NCI-H2029 treated with DMSO at 0.1 percent for 48 hours (cell line): Measurements from ENCODE around the gene KCTD16.
A peak's percentile ranks its signal among the peaks of the same experiment; 100 is the strongest.

ENCODE experiments used
- DNase-seq: peaks from one replicate; lab custom pipeline; 2025; lab: John Stamatoyannopoulos, UW

Gene KCTD16

DNA sequence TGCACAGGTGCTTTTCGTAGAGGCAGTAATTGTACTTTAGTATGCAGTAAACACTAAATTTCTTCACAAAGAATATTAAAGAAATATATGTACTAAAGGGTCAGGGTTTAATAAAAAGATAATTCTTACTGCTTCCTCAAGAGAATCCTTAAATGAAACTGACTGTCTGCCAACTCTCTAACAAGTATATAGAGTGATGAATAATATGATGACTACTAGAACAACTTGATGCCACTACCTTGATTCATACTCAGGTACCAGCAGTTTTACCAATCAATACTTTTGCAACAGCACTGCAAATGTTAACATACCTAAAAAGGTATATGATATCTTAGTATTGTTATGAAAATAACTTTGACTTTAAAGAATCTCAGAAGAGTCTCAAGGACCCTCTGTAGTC is 4.0 kb upstream of the KCTD16 start:
- no peak for DNase-seq

DNA sequence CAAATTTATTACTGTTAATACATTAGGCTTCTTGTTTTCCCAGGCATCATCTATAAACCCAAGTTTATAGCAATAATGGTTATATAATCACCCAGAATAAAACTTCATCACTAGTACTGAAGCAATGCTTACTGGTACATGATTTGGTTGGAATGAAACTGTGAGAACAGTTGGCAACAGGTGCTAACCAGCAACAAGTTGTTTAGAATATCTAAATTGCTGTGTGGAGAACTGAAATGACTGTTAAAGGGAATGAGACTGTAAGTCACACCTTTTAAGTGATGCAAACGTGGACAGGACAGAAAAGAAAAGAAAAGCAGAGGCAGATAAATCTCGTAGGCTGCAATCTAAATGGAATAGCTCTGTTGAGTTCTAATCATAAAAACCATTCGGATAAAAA is 2.7 kb upstream of the KCTD16 start:
- no peak for DNase-seq

DNA sequence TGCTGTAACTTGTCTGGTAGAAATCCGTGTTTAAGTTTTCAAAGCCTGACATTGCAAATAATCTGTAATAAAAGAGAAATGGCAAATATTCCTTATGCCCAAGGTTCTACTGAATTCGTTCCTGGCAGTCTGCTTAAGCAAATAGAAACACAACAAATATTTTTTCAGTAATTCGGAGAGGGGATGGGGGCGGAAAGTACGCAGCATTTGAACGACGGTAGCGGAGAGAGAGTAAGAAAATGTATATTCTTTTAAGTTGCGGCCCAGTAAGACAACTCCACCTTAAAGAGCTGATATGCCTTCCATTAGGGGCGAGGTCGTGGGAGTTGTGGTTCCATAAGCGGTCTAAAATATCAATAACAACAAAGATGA is 783 bp upstream of the KCTD16 start:
- no peak for DNase-seq

DNA sequence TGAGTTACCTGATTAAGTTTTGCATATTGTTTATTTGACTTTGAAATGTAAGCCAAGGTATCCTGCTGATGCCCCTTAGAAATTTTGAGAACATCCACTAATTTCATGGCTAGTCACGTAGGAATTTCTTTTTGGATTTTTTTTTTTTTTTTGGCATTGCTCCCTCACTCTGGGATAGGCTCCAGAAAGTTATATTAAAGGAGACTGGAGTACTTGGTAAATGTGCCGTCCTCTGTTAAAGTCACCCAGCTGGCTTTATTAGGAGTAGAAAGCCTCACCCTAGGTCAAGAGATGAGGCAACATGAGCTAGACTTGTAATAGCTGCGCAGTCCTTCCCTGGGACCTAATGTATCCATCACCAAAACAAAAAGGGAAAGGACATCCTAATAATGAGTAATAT is 3.1 kb downstream of the KCTD16 start:
- DNase-seq = no peak

DNA sequence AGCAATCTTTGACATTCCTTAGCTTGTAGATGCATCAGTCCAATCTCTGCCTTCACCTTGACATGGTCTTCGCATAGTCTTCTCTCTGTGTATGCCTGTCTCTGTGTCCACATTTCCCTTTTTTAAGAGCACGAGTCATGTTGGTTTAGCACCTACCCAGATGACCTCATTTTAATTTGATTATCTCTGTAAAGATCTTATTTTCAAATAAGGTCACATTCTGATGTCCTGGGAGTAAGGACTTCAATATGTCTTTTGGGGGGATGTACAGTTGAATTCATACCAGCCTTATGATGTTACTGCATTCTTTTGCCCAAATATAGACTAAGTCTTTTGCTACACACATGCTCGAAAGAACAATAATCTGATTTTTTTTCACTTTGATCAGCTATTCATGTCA is 6.9 kb downstream of the KCTD16 start:
- DNase-seq = no peak

DNA sequence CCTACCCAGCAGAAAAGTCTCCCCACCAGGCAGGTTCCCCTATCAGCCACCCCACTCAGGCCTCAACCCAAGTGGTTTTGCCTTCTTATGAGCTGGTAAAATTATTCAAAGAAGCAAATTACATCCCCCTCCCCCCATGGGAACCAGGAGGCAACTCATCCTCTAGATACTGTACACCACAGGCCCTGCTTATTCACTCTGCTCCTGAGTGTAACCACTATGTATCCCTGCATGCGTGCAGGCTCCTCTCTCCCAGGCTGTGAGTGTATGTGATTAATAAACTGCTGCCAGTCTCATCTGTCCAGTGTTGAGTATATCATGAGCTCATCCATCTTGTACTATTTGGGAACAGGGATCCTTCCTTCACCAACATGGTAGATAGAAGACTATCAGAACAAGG is 8.6 kb downstream of the KCTD16 start:
- DNase-seq = no peak

DNA sequence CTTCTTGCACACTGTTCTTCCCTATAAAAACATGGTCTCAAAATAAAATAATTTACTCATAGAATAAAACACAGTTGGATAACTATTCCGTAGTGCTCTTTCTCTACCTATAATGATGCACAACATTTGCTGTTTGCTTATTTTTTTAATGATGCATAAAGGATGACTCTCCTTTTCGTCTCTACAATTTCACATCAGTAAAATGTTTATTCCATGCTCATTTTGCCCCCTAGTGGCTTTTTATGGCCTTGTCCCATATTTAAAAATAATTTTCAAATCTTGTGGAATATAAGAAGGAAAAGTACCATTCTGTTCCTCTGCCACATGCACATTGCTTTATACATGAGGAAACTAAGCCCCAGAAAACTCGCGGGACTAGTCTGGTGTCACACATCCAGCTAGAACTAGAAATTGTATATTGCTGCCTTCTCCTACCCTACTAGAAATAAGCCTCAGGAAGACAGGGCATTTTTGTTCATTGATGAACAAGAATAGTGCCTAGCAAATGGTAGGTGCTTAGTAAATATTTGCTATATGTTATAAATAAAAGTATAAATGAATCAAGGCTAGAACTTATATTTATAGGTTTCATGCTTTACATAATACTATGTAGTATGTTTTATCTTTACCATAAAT is 12.7 kb downstream of the KCTD16 start:
- no peak for DNase-seq

DNA sequence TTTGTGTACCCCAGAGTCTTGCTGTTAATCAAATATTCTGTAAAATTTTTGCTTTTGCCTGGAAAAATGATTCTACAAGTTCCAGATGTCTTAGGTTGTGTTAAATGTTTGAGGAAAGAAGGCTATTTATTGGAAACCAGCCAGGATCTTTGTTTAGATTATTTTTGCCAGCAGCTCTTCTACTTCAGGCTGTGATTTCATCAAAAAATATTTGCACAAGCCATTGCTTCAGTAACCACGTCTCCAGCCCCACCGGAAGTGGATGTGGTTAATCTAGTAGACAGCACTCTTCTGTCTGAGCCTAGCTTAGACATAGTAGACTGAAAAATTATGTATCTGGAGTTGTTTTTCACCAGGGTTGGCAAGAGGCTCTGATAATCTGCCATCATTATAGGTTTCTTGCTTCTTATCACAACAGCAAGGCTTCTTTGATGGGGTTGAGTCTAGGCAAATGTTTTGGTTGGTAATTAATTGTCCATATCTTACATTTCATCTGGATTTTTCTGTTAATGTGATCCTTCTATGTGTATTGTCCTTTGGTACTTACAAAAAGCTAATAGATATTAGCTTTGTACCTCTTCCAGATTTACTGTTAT is 17.1 kb downstream of the KCTD16 start:
- DNase-seq = peak; percentile 88

DNA sequence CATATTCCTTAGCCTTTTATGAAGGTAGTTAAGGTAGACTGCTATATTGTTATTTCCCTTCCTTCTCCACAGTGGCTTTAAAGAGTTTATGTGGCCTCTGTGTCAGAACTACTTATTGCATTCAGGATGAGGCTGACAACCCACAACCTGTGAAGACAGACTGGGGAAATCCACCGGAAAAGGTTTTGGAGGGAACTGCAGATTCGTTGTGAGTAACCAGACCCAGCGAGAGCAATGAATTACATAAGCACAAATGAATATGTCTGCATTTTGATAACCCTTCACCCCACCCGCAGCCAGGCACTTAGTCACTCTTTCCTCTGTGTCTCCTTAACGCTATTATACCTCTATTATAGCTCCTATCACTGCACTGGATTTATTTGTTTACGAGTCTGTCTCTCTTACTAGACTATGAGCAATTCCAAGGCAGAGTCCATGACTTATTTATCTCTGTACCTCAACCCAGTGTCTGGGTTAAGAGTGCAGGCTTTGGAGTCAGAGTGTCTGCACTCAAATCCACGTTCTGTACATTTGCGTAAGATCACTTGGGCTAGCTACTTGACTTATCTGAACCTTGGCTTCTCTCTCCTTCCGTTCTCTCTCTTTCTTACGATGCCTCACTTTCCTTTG is 19.2 kb downstream of the KCTD16 start:
- no peak for DNase-seq

DNA sequence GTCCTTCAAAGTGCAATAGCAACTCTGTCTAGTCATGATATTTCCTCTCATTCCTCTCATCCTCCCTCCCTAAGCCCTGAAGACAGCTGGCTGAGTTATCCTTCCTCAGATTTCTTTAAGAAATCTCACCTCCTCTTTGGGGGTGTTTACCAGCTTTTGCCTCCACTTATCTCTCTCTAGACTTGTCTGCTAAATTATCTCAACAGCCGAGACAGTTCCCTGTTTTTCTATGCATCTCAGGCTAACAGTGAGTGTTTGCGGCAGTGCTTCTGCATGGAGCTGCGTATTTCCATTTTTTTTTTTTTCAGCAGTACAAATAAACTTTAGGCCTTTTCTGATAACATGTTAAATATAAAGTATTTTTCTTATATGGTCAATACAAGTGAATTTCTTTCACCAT is 20.9 kb downstream of the KCTD16 start:
- DNase-seq = no peak

DNA sequence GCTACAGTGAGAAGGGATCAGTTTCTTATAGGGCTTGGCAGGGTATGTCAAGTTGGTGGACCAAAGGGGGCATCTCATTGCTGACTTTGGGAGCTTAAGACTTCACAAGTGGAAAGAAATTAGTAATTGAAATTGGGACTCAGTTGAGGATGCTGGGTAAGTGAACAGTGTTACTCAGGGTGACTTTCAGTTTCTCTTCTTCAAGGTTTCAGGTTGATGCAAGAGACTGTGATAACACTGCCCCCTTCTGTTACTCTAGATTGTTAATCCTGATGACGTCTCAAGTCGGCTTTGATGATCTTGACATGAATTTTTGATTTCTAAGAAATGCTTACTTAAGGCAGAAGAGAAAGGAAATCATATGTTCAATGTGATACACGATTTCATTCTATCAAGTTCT is 21.3 kb downstream of the KCTD16 start:
- peak; percentile 54 for DNase-seq

DNA sequence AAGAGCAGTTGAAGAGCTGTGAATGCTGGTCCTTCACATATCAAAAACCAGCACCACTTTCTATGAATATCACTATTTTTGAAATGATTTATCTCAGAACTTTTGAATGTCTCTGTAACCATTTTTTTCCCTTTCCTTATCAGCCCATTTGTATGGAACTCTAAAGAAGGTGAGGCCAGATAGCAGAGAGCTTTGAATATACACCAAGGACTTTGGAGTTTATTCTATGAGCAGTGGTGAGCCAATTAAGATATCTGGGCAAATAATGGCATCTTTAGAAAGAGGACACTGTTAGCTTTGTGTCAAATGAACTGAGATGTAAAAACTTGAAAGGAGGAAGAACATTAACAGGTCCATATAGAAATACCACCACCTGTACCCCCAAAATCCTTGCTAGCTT is 22.0 kb downstream of the KCTD16 start:
- DNase-seq = no peak

DNA sequence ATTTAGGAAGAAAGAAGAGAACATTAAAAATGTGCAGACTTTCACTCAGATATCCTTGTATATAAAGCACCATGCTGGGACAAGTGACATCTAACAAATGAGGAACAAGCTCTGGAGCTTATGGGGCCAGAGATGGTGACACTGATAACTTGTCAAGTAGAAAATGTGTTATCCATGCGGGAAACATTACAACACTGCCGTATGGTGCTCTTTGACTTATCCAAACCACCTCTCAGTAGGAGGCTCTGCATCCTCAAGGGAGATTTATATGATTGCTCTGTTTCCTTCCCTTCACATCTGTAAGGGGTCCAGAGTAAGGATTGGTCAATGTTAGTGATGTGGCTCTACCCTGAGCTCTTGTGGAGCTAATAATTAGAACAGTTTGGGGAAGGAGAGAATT is 23.5 kb downstream of the KCTD16 start:
- no peak for DNase-seq

DNA sequence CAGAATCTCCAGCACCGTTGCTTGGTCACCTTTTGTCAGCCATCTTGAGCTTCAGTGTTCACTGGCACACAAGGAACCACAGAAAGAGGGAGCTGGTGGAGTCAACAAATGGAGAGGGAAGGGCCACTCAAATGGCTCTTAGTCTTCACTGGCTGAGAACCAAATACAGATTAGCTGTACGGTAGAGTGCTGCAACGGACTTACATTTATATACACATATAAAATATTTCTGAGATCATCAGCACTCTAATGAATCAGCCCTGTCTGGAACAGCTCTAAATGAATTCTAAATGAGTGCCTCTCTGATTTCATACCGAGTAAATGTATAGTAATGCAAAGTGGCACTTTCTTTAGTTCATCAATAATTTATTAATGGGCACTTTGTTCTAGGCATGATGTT is 24.8 kb downstream of the KCTD16 start:
- DNase-seq = peak; percentile 14

DNA sequence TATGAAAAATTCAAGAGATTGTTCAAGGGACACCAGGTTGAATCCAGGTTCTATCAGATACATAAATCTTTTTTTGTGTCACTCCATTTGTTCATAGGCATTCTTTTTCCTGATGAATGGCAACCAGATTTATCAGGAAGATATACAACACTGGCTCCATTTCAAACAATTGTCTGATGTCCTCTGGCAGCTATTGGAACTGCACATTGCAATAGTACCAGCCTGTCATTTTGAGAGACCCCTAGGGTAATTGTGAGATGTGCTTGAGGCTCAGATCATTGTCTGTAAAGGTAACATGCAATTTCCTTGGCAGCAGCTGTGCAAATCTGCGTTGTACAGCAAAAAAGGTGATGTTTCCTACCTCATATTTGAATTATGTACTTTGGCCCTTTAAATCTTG is 25.9 kb downstream of the KCTD16 start:
- no peak for DNase-seq

DNA sequence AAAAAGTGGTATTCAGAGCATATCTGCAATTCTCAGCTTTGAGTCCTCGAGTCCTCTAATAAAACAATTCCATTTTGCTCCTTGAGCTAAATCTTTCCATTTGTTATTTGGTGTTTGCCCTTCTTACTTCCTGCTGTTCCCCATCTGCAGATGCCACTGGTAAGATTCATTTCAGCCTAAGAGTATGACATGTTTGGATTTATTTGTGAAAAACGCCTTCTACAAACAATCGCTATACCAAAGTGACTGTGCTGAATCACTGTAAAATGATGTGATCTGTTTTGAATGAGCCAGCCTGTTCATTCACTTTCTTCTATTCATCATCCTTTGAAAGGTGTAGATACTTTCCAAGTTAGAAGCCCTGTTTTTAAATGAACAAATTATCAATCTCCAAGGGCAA is 27.7 kb downstream of the KCTD16 start:
- peak; percentile 84 for DNase-seq

DNA sequence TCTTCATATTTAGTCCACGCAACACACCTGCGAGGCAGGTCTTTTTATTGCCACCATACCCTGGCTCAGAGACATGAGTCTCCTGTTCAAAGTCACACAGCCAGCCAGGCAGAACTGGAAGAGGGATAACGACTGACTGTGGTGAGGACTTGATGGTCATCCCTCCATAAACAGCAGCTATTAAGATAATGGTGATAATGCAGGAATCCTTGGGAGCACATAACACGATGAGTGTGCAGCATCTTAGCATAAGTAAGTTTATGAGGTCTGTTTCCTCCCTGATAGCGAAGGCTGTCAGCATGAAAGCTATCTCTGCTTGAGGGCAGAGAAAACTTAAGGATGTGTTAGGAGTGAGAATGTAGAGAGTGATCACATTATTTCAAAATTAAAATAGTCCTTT is 30.9 kb downstream of the KCTD16 start:
- DNase-seq = no peak

DNA sequence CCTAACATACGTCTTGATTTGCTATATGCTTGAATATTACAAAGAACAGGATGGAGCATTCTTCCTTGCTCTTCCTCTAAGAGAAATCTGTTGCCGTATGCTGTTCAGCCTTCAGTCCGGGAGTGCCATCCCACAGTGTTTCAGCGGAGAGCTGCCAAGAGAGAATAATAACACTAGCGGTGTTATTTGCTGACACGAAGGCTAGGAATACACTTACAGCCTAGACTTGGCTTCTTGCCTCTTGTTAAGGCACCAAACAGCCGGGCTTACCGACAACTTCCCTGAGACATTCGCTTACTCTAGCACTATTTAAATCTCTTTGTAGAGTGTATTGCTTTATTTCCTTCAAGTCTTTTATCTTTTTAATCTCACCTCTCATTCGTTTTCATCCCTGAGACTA is 31.4 kb downstream of the KCTD16 start:
- peak; percentile 83 for DNase-seq

DNA sequence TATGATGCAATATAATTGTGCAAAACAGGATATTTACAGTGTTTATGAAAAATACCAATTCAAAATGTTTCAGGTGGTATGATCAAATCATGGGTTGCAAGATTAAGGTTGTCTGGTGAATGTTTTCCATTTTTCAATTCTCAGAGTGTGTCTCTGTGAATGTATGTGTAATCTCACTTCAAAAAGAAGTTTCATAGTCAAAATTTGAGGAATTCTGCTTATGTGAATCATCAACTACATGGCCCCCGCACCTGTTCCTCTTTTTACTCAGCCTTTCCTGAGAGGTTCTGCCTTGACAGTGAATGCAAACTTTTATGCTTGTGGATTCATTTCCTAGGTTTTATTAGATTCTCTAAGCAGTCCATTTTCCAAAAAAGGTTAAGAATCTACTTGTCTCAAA is 32.1 kb downstream of the KCTD16 start:
- DNase-seq = no peak

DNA sequence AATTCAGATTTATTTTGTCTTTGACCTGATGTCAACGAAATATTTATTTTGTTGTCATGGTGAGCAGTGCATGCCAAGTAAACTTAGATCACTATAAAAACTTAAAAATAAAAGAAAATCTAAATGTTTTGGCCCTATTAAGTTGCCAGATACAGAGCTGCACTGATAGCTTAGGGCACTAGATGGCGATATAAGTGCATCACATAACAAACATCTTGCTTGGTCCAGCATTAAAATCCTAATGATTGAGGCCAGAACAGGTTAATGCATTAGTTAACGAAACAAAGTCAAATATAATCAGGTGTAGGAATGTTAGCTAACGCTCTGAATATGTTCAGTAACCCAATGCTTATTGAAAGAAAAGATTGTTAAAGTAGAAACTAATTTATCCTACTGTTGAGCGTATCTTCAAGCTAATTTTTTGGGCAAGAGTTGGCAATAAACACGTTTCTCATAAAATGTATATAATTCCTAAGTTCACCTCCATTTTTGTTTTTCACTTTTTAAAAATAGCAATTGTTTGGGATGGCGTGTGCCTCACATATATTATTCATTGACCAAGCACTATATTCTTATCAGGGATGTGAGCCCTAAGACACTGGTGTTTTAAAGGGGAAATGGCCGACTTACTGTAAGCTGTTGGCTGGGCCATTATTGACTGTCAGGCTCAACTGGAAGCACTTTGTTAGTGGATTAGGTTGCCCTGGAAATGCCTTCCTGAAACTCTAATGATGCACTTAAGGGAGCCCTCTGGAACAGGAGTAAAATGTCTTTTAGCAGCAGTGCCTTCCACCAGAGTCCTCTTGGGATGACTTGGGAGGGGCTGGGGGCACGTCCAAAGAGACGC is 33.3 kb downstream of the KCTD16 start:
- DNase-seq = peak; percentile 77

DNA sequence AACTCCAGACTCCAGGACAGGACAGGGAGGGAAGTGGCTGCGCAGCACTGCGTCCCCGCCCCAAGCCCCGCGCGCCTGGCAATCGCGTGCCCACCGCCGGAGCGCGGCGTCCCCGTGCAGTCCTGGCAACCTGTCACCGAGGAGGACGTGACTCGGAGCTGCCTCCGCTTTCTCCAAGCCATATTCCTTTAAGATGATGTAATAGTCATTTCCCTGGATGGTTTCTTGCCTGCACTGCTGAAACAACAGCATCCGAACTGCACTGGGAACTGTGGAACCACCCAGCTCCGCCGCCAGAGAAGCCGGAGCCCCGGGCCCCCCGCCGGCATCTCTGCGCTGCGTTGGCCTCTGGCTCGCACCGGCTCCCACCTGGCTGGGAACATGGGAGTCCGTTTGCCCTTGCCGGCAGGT is 34.5 kb downstream of the KCTD16 start:
- peak; percentile 46 for DNase-seq

DNA sequence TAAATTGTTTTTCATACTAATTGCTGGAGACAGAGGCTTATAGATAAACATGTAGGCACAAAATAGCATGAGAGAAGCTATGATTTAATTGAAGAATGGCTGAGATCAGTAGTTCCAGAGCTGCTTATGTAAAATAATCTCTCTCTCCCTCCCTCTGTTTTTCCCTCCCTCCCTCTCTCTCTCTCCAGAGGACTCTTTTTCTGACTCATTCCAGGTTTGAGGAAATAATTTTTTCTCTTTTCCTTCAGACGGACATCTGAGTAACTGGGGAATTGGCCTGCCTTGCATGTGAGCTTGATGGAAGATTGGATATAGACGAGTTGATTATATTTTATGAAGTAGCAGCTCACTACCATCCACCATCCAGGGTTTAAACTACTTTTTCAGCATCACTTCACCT is 35.5 kb downstream of the KCTD16 start:
- DNase-seq = no peak

DNA sequence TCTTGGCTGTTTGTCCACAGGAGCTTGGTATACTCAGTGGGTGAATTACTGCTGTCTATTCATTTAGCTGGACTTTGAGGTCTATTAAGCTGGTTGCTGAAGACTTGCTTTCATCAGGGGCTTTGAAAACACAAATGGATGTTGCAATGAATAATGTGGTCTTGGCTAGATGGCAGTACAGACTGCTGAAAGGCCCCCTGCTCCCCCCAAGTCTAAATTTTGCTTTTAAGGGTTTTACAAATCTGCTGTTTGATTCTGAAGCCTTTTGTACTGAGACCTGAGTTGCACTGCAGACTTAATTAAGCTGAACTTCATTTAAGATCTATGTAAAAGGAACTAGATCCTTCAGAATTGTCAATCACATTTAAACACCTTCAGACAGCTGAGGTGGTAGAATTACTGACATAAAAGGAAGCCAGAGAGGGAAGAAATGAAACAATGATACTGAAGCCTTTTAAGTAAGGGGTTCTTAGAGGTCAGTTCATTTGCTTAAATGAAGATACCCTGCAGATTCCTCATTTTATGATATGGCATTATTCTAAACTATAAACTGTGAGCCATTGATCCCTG is 37.3 kb downstream of the KCTD16 start:
- no peak for DNase-seq
